ENCODE results near the gene ARL11.

- TF ChIP-seq CTCF (IDR thresholded peaks at IDR 0.05) (no peak), POLR2A (IDR thresholded peaks at IDR 0.05) (no peak), EP300 (IDR thresholded peaks at IDR 0.05) (no peak), POLR2AphosphoS5 (IDR thresholded peaks at IDR 0.05) (no peak)
Observed at GRCh38 chr13:49615836-49616675, 12.3 kb upstream of the ARL11 start.

Data from suprapubic skin (tissue), 4 donors.